Suppressor macrophage (primary cell): ENCODE measurements around the gene CD9.
"Not testable (repeated sequence)": the region's sequence is repeated elsewhere in the genome, so short reads cannot be mapped to it uniquely, and the experiment has no call there.

Experiments used
- DNase-seq, 4 experiments: peaks; one replicate each; pipeline ENCODE4 v3.0.0-alpha.2; 2020 to 2022

The CD9 gene

GRCh38 chr12:6180268-6181051 is 19.7 kb upstream of the CD9 start:
- peak in 3 of 4 experiments; percentile 64 to 67 (median 67) for DNase-seq

GRCh38 chr12:6181166-6181565 is 19.0 kb upstream of the CD9 start:
- DNase-seq = no peak

- DNase-seq = no peak
Observed at GRCh38 chr12:6181583-6182278, 18.5 kb upstream of the CD9 start.

- DNase-seq = peak; percentile 92 to 98 (median 94)
Observed at GRCh38 chr12:6182279-6182898, 17.8 kb upstream of the CD9 start.

GRCh38 chr12:6183689-6184428 is 16.3 kb upstream of the CD9 start:
- DNase-seq = peak; percentile 77 to 93 (median 85)

- no peak for DNase-seq
Observed at GRCh38 chr12:6185961-6186827, 14.0 kb upstream of the CD9 start.

GRCh38 chr12:6187948-6188793 is 12.0 kb upstream of the CD9 start:
- no peak for DNase-seq

- no peak for DNase-seq
Observed at GRCh38 chr12:6189028-6189427, 11.2 kb upstream of the CD9 start.

GRCh38 chr12:6189952-6190598 is 10.1 kb upstream of the CD9 start:
- DNase-seq = not testable (repeated sequence)

- not testable (repeated sequence) for DNase-seq
Observed at GRCh38 chr12:6190767-6191530, 9.3 kb upstream of the CD9 start.

- DNase-seq = peak; percentile 74 to 90 (median 84)
Observed at GRCh38 chr12:6192604-6193380, 7.4 kb upstream of the CD9 start.

GRCh38 chr12:6193853-6194815 is 6.1 kb upstream of the CD9 start:
- peak; percentile 65 to 85 (median 82) for DNase-seq

GRCh38 chr12:6195665-6196535 is 4.3 kb upstream of the CD9 start:
- peak; percentile 66 to 84 (median 78) for DNase-seq

GRCh38 chr12:6198051-6198450 is 2.1 kb upstream of the CD9 start:
- no peak for DNase-seq

GRCh38 chr12:6198556-6198955 is 1.6 kb upstream of the CD9 start:
- DNase-seq = no peak

- DNase-seq = no peak
Observed at GRCh38 chr12:6198985-6199530, 1.1 kb upstream of the CD9 start.
